H1 (cell line): ENCODE results near the gene SLC12A6.

Source experiments
- GABPA ChIP-seq: IDR thresholded peaks from 2 replicates; pipeline ENCODE4 v1.6.1; 2011; ENCODE audit warnings: mild to moderate bottlenecking, low read length, moderate library complexity, borderline replicate concordance; ENCODE audit not compliant: insufficient read depth
- HDAC6 ChIP-seq: IDR thresholded peaks from one replicate; pipeline ENCODE4 v1.7.1; 2012; ENCODE audit warnings: low read depth, mild to moderate bottlenecking, inconsistent platforms, low read length, moderate library complexity
- POLR2A ChIP-seq, 2 experiments: IDR thresholded peaks; 1 replicate in 1 of 2; 2 replicates in 1 of 2; pipeline ENCODE4 v1.6.1; 2011; ENCODE audit warnings: low read depth in 2 of 2, low read length in 2 of 2, mild to moderate bottlenecking in 2 of 2; ENCODE audit errors: control extremely low read depth in 1 of 2
- POU5F1 ChIP-seq: IDR thresholded peaks from 2 replicates; pipeline ENCODE4 v1.6.1; 2011; ENCODE audit warnings: low read depth, mild to moderate bottlenecking, low read length, moderate library complexity
- SIN3A ChIP-seq, 2 experiments: IDR thresholded peaks in 1 of 2; conservative IDR thresholded peaks in 1 of 2; 2 replicates each; pipeline ENCODE4 v1.6.1; 2011 to 2012; ENCODE audit warnings: low read length in 2 of 2, improper control_type of control experiment in 1 of 2, low read depth in 1 of 2, mild to moderate bottlenecking in 1 of 2
- SRF ChIP-seq: IDR thresholded peaks from 2 replicates; pipeline ENCODE4 v1.6.1; 2011; ENCODE audit warnings: mild to moderate bottlenecking, low read depth, low read length, moderate library complexity
- TAF7 ChIP-seq: optimal IDR thresholded peaks from 2 replicates; pipeline ENCODE3; 2011; ENCODE audit warnings: low read depth, mild to moderate bottlenecking, inconsistent platforms, low read length, moderate library complexity, borderline replicate concordance
- TF ChIP-seq, protein P1 (sequence below), 3 experiments: IDR thresholded peaks; 1 replicate in 2 of 3; 2 replicates in 1 of 3; pipeline versions ENCODE4 v1.5.1 to v1.6.1; 2011; ENCODE audit warnings: low read length in 3 of 3, mild to moderate bottlenecking in 3 of 3, inconsistent platforms in 2 of 3, low read depth in 1 of 3, moderate library complexity in 1 of 3; ENCODE audit not compliant: insufficient read depth in 1 of 3; ENCODE audit errors: control extremely low read depth in 1 of 3

DNA sequence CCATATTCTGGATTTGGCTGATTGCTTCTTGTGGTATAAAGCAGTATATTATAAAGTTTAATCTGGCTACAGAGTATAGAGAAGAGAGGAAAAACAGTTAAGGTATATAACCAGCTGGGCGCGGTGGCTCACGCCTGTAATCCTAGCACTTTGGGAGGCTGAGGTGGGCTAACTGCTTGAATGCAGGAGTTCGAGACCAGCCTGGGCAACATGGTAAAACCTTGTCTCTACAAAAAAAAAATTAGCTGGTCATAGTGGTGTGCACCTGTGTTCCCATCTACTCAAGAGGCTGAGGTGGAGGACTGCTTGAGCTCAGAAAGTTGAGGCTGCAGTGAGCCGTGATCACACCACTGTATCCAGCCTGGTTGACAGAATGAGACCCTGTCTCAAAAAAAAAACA, 7.3 kb downstream of the SLC12A6 start:
- TF ChIP-seq POLR2A (IDR thresholded peaks at IDR 0.05; ENCODE audit: control extremely low read depth in 1 of 2, low read depth in 2 of 2, low read length in 2 of 2) (no peak), TAF7 (no peak), SRF (no peak), SIN3A (conservative IDR thresholded peaks at IDR 0.05 in 1 of 2, IDR thresholded peaks at IDR 0.05 in 1 of 2; ENCODE audit: low read depth in 1 of 2, low read length in 2 of 2) (no peak), POU5F1 (no peak), GABPA (no peak), HDAC6 (no peak)
- TF ChIP-seq, protein P1, sequence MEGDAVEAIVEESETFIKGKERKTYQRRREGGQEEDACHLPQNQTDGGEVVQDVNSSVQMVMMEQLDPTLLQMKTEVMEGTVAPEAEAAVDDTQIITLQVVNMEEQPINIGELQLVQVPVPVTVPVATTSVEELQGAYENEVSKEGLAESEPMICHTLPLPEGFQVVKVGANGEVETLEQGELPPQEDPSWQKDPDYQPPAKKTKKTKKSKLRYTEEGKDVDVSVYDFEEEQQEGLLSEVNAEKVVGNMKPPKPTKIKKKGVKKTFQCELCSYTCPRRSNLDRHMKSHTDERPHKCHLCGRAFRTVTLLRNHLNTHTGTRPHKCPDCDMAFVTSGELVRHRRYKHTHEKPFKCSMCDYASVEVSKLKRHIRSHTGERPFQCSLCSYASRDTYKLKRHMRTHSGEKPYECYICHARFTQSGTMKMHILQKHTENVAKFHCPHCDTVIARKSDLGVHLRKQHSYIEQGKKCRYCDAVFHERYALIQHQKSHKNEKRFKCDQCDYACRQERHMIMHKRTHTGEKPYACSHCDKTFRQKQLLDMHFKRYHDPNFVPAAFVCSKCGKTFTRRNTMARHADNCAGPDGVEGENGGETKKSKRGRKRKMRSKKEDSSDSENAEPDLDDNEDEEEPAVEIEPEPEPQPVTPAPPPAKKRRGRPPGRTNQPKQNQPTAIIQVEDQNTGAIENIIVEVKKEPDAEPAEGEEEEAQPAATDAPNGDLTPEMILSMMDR (IDR thresholded peaks at IDR 0.05; ENCODE audit: control extremely low read depth in 1 of 3, insufficient read depth in 1 of 3, low read depth in 1 of 3, low read length in 3 of 3) = no peak
